SH-SY5Y (cell line): ENCODE data around the gene SRPK3.
A peak's percentile ranks its signal among the peaks of the same experiment; 100 is the strongest.

Source experiments
- GATA2 ChIP-seq: IDR thresholded peaks from 2 replicates; pipeline ENCODE4 v1.6.1; 2011; ENCODE audit warnings: mild to moderate bottlenecking, low read depth, low read length
- GATA3 ChIP-seq: IDR thresholded peaks from 2 replicates; pipeline ENCODE4 v1.6.1; 2011; ENCODE audit warnings: low read depth, mild to moderate bottlenecking, low read length, moderate library complexity

DNA sequence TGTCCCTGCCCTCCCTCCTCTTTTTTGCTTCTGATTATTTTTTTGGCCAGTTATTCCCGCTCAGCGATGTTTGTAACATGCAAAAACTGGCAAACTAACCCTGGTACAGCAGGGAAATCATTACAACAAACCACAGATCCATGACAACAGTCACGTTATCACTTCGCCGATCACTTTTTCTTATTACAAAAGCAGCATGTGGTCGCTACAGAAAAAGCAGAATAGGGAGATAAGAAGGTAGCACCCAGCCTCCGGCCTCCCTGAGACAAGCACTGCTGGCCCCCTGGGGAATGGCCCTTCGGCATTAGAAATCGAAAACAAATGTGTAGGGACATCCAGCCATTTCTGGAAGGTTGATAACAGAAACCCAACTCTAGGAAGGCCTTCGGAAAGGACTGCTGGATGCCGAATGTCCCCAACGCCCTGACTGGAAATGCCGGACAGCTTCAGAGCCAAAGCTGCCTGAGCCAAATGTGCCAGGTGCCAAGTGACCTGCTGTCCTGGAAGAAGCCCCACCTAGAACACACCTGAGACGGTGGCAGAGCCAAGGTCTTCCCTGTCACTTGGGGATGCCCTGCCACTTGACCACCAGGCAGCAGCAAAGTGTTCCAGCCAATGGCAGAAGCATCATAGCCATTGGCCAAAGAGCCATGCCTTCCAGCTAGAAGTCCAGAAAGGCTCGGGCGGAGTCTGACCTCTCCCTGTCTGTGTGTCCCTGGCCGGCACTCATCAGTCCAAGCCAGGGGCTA, 10.4 kb downstream of the SRPK3 start:
- TF ChIP-seq GATA3 (no peak), GATA2 (peak; percentile 82)
